H1 (cell line): ENCODE results near the gene YIPF2.

Experiments
- CBX5 ChIP-seq: fragments of 300-800, 300-1000 bp; sonication (generic); IDR thresholded peaks from 2 replicates; pipeline ENCODE4 v1.7.1; 2016; ENCODE audit warnings: antibody characterized with exemption, low read length, low read depth
- CEBPB ChIP-seq: IDR thresholded peaks from 2 replicates; pipeline ENCODE4 v1.6.1; 2012; ENCODE audit warnings: low read depth, low read length
- EP300 ChIP-seq, 2 experiments: IDR thresholded peaks; 1 replicate in 1 of 2; 2 replicates in 1 of 2; pipeline ENCODE4 v1.6.1; 2011 to 2012; ENCODE audit warnings: low read depth in 2 of 2, low read length in 2 of 2, mild to moderate bottlenecking in 2 of 2, borderline replicate concordance in 1 of 2, inconsistent platforms in 1 of 2, moderate library complexity in 1 of 2
- JUN ChIP-seq: IDR thresholded peaks from 2 replicates; pipeline ENCODE4 v1.6.1; 2011; ENCODE audit warnings: low read depth, mild to moderate bottlenecking, improper control_type of control experiment, low read length
- JUND ChIP-seq: IDR thresholded peaks from 2 replicates; pipeline ENCODE4 v1.6.1; 2011; ENCODE audit warnings: mild to moderate bottlenecking, improper control_type of control experiment, low read length
- MAFK ChIP-seq: IDR thresholded peaks from 2 replicates; pipeline ENCODE4 v1.6.1; 2012; ENCODE audit warnings: low read depth, mild to moderate bottlenecking, improper control_type of control experiment, low read length
- POLR2A ChIP-seq, 2 experiments: IDR thresholded peaks; 1 replicate in 1 of 2; 2 replicates in 1 of 2; pipeline ENCODE4 v1.6.1; 2011; ENCODE audit warnings: low read depth in 2 of 2, low read length in 2 of 2, mild to moderate bottlenecking in 2 of 2; ENCODE audit errors: control extremely low read depth in 1 of 2
- POLR2AphosphoS5 ChIP-seq: IDR thresholded peaks from 2 replicates; pipeline ENCODE4 v1.6.1; 2011; ENCODE audit warnings: low read depth, low read length
- RAD21 ChIP-seq, 2 experiments: IDR thresholded peaks in 1 of 2; conservative IDR thresholded peaks in 1 of 2; 2 replicates each; pipeline ENCODE4 v1.6.1; 2011; ENCODE audit warnings: low read depth in 2 of 2, low read length in 2 of 2, improper control_type of control experiment in 1 of 2, inconsistent platforms in 1 of 2, mild to moderate bottlenecking in 1 of 2, moderate library complexity in 1 of 2
- RFX5 ChIP-seq: IDR thresholded peaks from 2 replicates; pipeline ENCODE4 v1.6.1; 2011; ENCODE audit warnings: low read depth, low read length, improper control_type of control experiment, borderline replicate concordance
- RXRA ChIP-seq: IDR thresholded peaks from 2 replicates; pipeline ENCODE4 v1.6.1; 2011; ENCODE audit warnings: low read depth, mild to moderate bottlenecking, low read length, moderate library complexity; ENCODE audit not compliant: insufficient read depth
- TF ChIP-seq, protein P1 (sequence below): IDR thresholded peaks from 2 replicates; pipeline ENCODE4 v1.6.1; 2012; ENCODE audit warnings: inconsistent platforms
- TF ChIP-seq, protein P2 (sequence below): IDR thresholded peaks from 2 replicates; pipeline ENCODE4 v1.6.1; 2012; ENCODE audit warnings: low read length, inconsistent platforms
- TF ChIP-seq, protein P3 (sequence below), 3 experiments: IDR thresholded peaks; 1 replicate in 2 of 3; 2 replicates in 1 of 3; pipeline versions ENCODE4 v1.5.1 to v1.6.1; 2011; ENCODE audit warnings: low read length in 3 of 3, mild to moderate bottlenecking in 3 of 3, inconsistent platforms in 2 of 3, low read depth in 1 of 3, moderate library complexity in 1 of 3; ENCODE audit not compliant: insufficient read depth in 1 of 3; ENCODE audit errors: control extremely low read depth in 1 of 3

DNA sequence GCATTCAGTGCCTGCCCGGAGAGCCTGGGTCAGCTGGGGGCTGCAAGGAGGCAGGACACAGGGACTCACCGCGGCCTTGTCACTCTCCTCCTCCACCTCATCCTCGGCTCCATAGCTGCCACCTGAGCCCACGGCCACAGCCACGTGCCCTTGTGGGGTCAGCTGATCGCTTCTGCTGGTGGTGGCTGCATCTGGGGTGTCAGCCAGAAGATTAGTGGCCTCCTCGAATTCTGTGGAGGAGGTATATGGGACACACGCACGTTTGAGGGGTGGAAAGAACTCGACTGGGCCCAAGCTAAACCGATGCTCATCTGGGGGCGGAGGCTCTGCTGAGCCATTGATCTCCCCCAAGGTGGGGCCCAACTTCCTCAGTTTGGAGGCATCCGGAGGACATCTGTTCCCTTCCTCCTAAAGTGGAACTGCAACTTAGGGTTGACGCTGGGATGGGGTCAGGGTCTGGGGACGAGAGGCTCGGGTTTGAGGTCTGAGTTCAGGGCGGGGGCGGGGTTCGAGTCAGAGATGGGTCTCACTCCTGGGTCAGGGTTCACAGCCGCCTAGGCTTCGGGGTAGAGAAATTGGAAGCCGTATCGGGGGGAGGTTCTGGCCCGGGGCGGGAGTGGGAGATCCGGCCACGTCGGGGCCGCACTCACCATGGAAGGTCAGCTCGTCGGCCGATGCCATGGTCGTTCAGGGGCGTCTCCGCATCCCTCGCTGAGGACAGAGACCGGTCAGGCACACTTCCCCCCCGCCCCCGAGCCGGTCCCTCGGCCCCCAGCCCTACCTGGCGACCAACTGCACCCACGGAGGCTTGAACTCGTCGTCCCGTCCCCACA, 493 bp downstream of the YIPF2 start:
- TF ChIP-seq, protein P1, sequence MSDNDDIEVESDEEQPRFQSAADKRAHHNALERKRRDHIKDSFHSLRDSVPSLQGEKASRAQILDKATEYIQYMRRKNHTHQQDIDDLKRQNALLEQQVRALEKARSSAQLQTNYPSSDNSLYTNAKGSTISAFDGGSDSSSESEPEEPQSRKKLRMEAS: no peak
- TF ChIP-seq JUND (no peak), POLR2A (IDR thresholded peaks at IDR 0.05; ENCODE audit: control extremely low read depth in 1 of 2, low read depth in 2 of 2, low read length in 2 of 2) (no peak), EP300 (IDR thresholded peaks at IDR 0.05; ENCODE audit: borderline replicate concordance in 1 of 2, low read depth in 2 of 2, low read length in 2 of 2) (no peak), POLR2AphosphoS5 (no peak), JUN (no peak), CBX5 (no peak), RXRA (no peak), MAFK (no peak), CEBPB (no peak), RAD21 (IDR thresholded peaks at IDR 0.05 in 1 of 2, conservative IDR thresholded peaks at IDR 0.05 in 1 of 2; ENCODE audit: low read depth in 2 of 2, low read length in 2 of 2) (no peak), RFX5 (no peak)
- TF ChIP-seq, protein P2, sequence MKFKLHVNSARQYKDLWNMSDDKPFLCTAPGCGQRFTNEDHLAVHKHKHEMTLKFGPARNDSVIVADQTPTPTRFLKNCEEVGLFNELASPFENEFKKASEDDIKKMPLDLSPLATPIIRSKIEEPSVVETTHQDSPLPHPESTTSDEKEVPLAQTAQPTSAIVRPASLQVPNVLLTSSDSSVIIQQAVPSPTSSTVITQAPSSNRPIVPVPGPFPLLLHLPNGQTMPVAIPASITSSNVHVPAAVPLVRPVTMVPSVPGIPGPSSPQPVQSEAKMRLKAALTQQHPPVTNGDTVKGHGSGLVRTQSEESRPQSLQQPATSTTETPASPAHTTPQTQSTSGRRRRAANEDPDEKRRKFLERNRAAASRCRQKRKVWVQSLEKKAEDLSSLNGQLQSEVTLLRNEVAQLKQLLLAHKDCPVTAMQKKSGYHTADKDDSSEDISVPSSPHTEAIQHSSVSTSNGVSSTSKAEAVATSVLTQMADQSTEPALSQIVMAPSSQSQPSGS: no peak
- TF ChIP-seq, protein P3, sequence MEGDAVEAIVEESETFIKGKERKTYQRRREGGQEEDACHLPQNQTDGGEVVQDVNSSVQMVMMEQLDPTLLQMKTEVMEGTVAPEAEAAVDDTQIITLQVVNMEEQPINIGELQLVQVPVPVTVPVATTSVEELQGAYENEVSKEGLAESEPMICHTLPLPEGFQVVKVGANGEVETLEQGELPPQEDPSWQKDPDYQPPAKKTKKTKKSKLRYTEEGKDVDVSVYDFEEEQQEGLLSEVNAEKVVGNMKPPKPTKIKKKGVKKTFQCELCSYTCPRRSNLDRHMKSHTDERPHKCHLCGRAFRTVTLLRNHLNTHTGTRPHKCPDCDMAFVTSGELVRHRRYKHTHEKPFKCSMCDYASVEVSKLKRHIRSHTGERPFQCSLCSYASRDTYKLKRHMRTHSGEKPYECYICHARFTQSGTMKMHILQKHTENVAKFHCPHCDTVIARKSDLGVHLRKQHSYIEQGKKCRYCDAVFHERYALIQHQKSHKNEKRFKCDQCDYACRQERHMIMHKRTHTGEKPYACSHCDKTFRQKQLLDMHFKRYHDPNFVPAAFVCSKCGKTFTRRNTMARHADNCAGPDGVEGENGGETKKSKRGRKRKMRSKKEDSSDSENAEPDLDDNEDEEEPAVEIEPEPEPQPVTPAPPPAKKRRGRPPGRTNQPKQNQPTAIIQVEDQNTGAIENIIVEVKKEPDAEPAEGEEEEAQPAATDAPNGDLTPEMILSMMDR (IDR thresholded peaks at IDR 0.05; ENCODE audit: control extremely low read depth in 1 of 3, insufficient read depth in 1 of 3, low read depth in 1 of 3, low read length in 3 of 3): no peak
